IMR-90 (cell line): ENCODE data around the gene MPPED1.

Experiments used
- CEBPB ChIP-seq: IDR thresholded peaks from 2 replicates; pipeline ENCODE4 v1.6.1; 2012; ENCODE audit warnings: low read depth, low read length, improper control_type of control experiment
- CTCF ChIP-seq: conservative IDR thresholded peaks from 2 replicates; pipeline ENCODE4 v1.5.1; 2012; ENCODE audit warnings: mild to moderate bottlenecking, low read depth, low read length, improper control_type of control experiment
- POLR2A ChIP-seq: IDR thresholded peaks from 2 replicates; pipeline ENCODE4 v1.6.1; 2012; ENCODE audit warnings: mild to moderate bottlenecking, low read depth, low read length
- RAD21 ChIP-seq: IDR thresholded peaks from 2 replicates; pipeline ENCODE4 v1.6.1; 2012; ENCODE audit warnings: low read length, improper control_type of control experiment
- SMC3 ChIP-seq: fragments of 150-350 bp; IDR thresholded peaks from 2 replicates; pipeline ENCODE4 v1.6.1; 2016; ENCODE audit warnings: low read depth, mild to moderate bottlenecking, antibody characterized with exemption, low read length, moderate library complexity

DNA sequence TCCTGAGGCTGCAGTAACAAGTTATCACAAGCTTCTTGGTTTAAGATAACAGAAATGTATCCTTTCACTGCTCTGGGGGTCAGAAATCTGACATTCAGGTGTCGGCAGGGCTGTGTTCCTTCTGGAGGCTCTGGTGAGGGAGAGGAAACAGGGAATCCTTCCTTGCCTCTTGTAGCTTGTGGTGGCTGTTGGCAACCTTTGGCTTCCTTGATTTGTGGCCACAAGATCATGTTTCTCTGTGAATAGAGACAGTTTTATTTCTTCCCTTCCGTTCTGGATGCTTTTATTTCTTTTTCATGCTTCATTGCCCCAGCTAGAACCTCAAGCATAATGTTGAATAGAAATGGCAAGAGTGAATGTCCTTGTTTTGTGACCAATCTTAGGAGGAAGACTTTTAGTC, 44.0 kb downstream of the MPPED1 start:
- TF ChIP-seq POLR2A (no peak), CEBPB (no peak), CTCF (no peak), SMC3 (no peak), RAD21 (no peak)
